Fibroblast of the conjunctiva (primary cell): ENCODE measurements around the gene CD164L2.
"Not testable (repeated sequence)": the region's sequence is repeated elsewhere in the genome, so short reads cannot be mapped to it uniquely, and the experiment has no call there.

Source experiments
- DNase-seq: peaks from one replicate; pipeline ENCODE4 v3.0.0-alpha.2; 2010; ENCODE audit warnings: low read depth

The CD164L2 gene

GRCh38 chr1:27383039-27383605 is at the start of gene CD164L2:
Gene CD164L2 (minus strand): TSS chr1:27383333. CDS start chr1:27383239, 94 bp downstream.
- no peak for DNase-seq

GRCh38 chr1:27432725-27433124 is 49.6 kb upstream of the CD164L2 start:
- DNase-seq: not testable (repeated sequence)

- no peak for DNase-seq
These were observed 48.4 kb upstream of the CD164L2 start for GRCh38 chr1:27431601-27431940.

- no peak for DNase-seq
These were observed 47.9 kb upstream of the CD164L2 start for GRCh38 chr1:27430903-27431600.

GRCh38 chr1:27429029-27429425 is 45.9 kb upstream of the CD164L2 start:
- no peak for DNase-seq

- DNase-seq: no peak
These were observed 45.3 kb upstream of the CD164L2 start for GRCh38 chr1:27428316-27429028.

GRCh38 chr1:27427816-27428315 is 44.7 kb upstream of the CD164L2 start:
- DNase-seq: no peak

- no peak for DNase-seq
These were observed 44.2 kb upstream of the CD164L2 start for GRCh38 chr1:27427329-27427728.

- DNase-seq: no peak
These were observed 40.6 kb upstream of the CD164L2 start for GRCh38 chr1:27423709-27424108.

- DNase-seq: peak; percentile 71
These were observed 35.4 kb upstream of the CD164L2 start for GRCh38 chr1:27418326-27419185.

GRCh38 chr1:27417713-27418112 is 34.6 kb upstream of the CD164L2 start:
- no peak for DNase-seq

- peak; percentile 52 for DNase-seq
These were observed 33.4 kb upstream of the CD164L2 start for GRCh38 chr1:27416387-27417111.

GRCh38 chr1:27414091-27414490 is 31.0 kb upstream of the CD164L2 start:
- no peak for DNase-seq

GRCh38 chr1:27413004-27413403 is 29.9 kb upstream of the CD164L2 start:
- no peak for DNase-seq

GRCh38 chr1:27412502-27412901 is 29.4 kb upstream of the CD164L2 start:
- no peak for DNase-seq

GRCh38 chr1:27410709-27411108 is 27.6 kb upstream of the CD164L2 start:
- DNase-seq: no peak

GRCh38 chr1:27409669-27410068 is 26.5 kb upstream of the CD164L2 start:
- no peak for DNase-seq

GRCh38 chr1:27408151-27408550 is 25.0 kb upstream of the CD164L2 start:
- no peak for DNase-seq

- not testable (repeated sequence) for DNase-seq
These were observed 23.7 kb upstream of the CD164L2 start for GRCh38 chr1:27406791-27407190.

- DNase-seq: no peak
These were observed 23.2 kb upstream of the CD164L2 start for GRCh38 chr1:27406362-27406680.

- not testable (repeated sequence) for DNase-seq
These were observed 22.6 kb upstream of the CD164L2 start for GRCh38 chr1:27405598-27406361.
